ENCODE measurements around the gene LCMT2. TPM values are rescaled to one million over a fixed set of nuclear protein-coding genes. Genes with fewer than 3 reads are reported as not detected.
A peak's percentile ranks its signal among the peaks of the same experiment; 100 is the strongest.

Gene LCMT2
- total and polyA plus RNA-seq, 10 of the 15 experiments (the other 5 are each of a cell fraction or from before 2014, with no cell fraction given), result 2.1 to 17.2 (median 14.9) TPM

GRCh38 chr15:43370975-43371974, 40.9 kb upstream of the LCMT2 start, which contains the start of the genes TUBGCP4 and ZSCAN29:
TSS of gene TUBGCP4 (plus strand) at chr15:43371101. CDS start at chr15:43371355, 254 bp downstream.
TSS of gene ZSCAN29 (minus strand) at chr15:43371043. CDS start at chr15:43369913, 1,130 bp downstream.
- H3K9ac ChIP-seq (ENCODE audit: control insufficient read depth, insufficient read depth, low read length), result peak within 1 kb of the TSS; percentile 75
- H3K36me3 ChIP-seq (ENCODE audit: control insufficient read depth in 2 of 2, insufficient read depth in 2 of 2, low read length in 1 of 2), result 0 out of 4 replicates have a peak, but pooled peaks cover 0 to 1% of the 10 kb centered on the region in 2 experiments
- ChIA-PET CTCF (interaction anchor here (0.6 to 7.1 kb wide), 23 partner anchors 7 to 399 kb away, joined by 3 to 51 read pairs (median 4); partner anchors contain the start of gene LCMT2), POLR2A (interaction anchor here (0.6 to 1.7 kb wide), 6 partner anchors 11 to 990 kb away, joined by 3 to 6 read pairs (median 4); no protein-coding TSS in a partner anchor), RAD21 (ENCODE audit: unreplicated experiment) (interaction anchor here (0.9 to 1.7 kb wide), 2 partner anchors 146 to 406 kb away, joined by 3 to 4 read pairs; partner anchors contain the start of gene ELL3), SMC1A (ENCODE audit: uncharacterized antibody, unreplicated experiment) (interaction anchor here (0.7 to 2.4 kb wide), 7 partner anchors 9 to 144 kb away, joined by 3 to 6 read pairs (median 3); no protein-coding TSS in a partner anchor)
- H3K9me3 ChIP-seq (replicated peaks; ENCODE audit: control insufficient read depth, insufficient read depth, low read length), result no peaks in the 10 kb centered on the region; the same call in 2 of the 3 replicates
- no peaks in the 10 kb centered on the region for H4K20me1 ChIP-seq (ENCODE audit: control insufficient read depth, insufficient read depth)
- peak within 1 kb of the TSS; percentile 97 for H2AFZ ChIP-seq (ENCODE audit: control insufficient read depth, low read depth, low read length)
- ATAC-seq, result peak; percentile 91
- peaks cover 8% of the 10 kb centered on the region for H3K4me1 ChIP-seq (ENCODE audit: control insufficient read depth, insufficient read depth, low read length)
- peaks cover 41% of the 10 kb centered on the region for H3K79me2 ChIP-seq (ENCODE audit: control insufficient read depth, insufficient read depth, low read length)
- H3K4me2 ChIP-seq (ENCODE audit: control insufficient read depth, insufficient read depth), result peak within 1 kb of the TSS; percentile 96
- DNase-seq (ENCODE audit: low read depth, low spot score), result peak; percentile 34
- TSS peak; percentile 69 for BruUV-seq (replicated peaks)
- FAIRE-seq, result peak; percentile 78
- H3K27ac ChIP-seq (ENCODE audit: control insufficient read depth, insufficient read depth), result peak within 1 kb of the TSS; percentile 76
- no peaks in the 10 kb centered on the region for H3K27me3 ChIP-seq (replicated peaks in 1 of 2; ENCODE audit: control insufficient read depth in 2 of 2, insufficient read depth in 2 of 2, low read length in 1 of 2)
- H3K4me3 ChIP-seq, result peak within 1 kb of the TSS; percentile 97
- in situ Hi-C loops (cut with MboI), result no loop called here
- intact Hi-C loops (cut with micrococcal nuclease; ENCODE audit: unreplicated experiment), result no loop called here
- under 1% methylated on average over 52 of the region's 66 CpGs for WGBS (ENCODE audit: insufficient coverage, insufficient replicate concordance, low lambda C conversion rate, missing lambda C conversion rate)
- TF ChIP-seq DPF2 (IDR thresholded peaks at IDR 0.05) (0 out of 2 replicates have a peak, but pooled peaks have one; percentile 41), SIN3A (IDR thresholded peaks at IDR 0.05; ENCODE audit: low read depth, low read length) (0 out of 2 replicates have a peak, but pooled peaks have one; percentile 15), MYB (IDR thresholded peaks at IDR 0.05; ENCODE audit: borderline replicate concordance, low read depth, low read length) (no peak), E4F1 (IDR thresholded peaks at IDR 0.05; ENCODE audit: borderline replicate concordance, partially characterized antibody) (peak; percentile 48), MAX (IDR thresholded peaks at IDR 0.05; ENCODE audit: low read depth, low read length) (no peak), NFYB (IDR thresholded peaks at IDR 0.05; ENCODE audit: insufficient read depth, low read depth, low read length) (no peak), ZNF687 (IDR thresholded peaks at IDR 0.05) (peak; percentile 62; the same call in 1 of the 2 replicates), ASH2L (IDR thresholded peaks at IDR 0.05; ENCODE audit: borderline replicate concordance, low read depth) (peak; percentile 52; the same call in 1 of the 2 replicates), HDGF (IDR thresholded peaks at IDR 0.05) (peak; percentile 77; the same call in 1 of the 2 replicates), STAT1 (conservative IDR thresholded peaks at IDR 0.05) (no peak), PML (IDR thresholded peaks at IDR 0.05; ENCODE audit: low read length) (no peak; the same call in 1 of the 2 replicates), PAX5 (IDR thresholded peaks at IDR 0.05; ENCODE audit: borderline replicate concordance, low read depth, low read length) (peak; percentile 92), ATF3 (IDR thresholded peaks at IDR 0.05; ENCODE audit: borderline replicate concordance, extremely low read depth, low read depth, low read length) (no peak), WRNIP1 (IDR thresholded peaks at IDR 0.05; ENCODE audit: borderline replicate concordance, low read depth, low read length) (no peak)

Measured in GM12878 (cell line).